ENCODE results near the gene MEX3D. TPM values are rescaled to one million over a fixed set of nuclear protein-coding genes. Genes with fewer than 3 reads are reported as not detected.
A peak's percentile ranks its signal among the peaks of the same experiment; 100 is the strongest.
"Not testable (repeated sequence)": the region's sequence is repeated elsewhere in the genome, so short reads cannot be mapped to it uniquely, and the experiment has no call there.

MEX3D gene
- total and polyA plus RNA-seq, 5 experiments from 2014 or later, result 0.08 to 4.4 (median 3.0) TPM; not detected in 2

DNA sequence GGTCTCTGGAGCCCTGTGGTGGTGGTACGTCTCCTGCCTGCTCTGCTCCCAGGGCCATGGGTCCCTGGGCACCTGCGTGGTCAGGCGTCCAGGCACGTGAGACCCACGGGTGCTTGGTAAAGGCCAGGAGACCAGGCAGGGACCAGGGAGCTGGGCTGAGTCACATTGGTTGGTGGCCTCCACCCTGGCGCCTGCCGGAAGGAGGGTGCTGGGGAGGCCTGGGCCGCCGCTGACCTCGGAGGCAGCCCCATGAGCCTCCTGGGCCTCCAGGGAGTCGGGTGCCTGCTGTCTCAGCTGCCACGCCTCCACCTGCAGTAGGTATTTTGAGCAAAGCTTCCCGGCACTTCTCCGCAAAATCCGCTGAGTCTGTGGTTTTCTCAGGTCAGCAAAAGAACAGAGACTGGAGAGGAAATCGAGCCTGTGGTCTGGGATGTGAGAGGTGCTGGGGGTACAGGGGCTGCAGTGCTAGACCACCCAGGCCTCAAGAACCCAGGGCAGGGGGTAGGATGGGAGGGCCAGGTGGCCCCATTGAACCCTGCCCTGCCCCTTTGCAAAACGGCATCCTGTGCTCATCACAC is 47.8 kb downstream of the MEX3D start:
- Mint-ChIP-seq H3K4me3 (no peak overlapping the region), H3K27ac (no peak overlapping the region), H3K27me3 (peaks cover 7 to 45% (median 20%) of the 10 kb centered on the region in 5 donors), H3K36me3 (peaks cover 0 to 7% (median 0%) of the 10 kb centered on the region in 3 donors), H3K4me1 (peaks cover 6 to 11% (median 9%) of the 10 kb centered on the region in 4 donors), H3K9me3 (peaks cover 0 to 1% (median 0%) of the 10 kb centered on the region in 9 donors)
- ATAC-seq, result no peak
- POLR2A ChIA-PET, result no interaction called here
- DNase-seq, result no peak

DNA sequence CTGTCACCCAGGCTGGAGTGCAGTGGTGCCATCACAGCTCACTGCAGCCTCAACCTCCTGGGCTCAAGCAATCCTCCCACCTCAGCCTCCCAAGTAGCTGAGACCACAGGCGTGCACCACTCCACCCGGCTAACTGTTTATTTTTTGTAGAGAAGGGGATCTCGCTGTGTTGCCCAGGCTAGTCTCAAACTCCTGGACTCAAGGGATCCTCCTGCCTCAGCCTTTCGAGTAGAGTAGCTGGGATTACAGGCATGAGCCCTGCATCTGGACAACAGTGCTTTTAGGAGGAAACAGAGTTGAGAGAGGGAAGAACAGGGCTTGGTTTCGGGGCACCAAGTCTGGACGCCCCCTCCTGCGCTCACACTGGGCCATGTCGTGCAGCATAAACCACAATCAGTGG is 48.3 kb downstream of the MEX3D start:
- H3K4me1 Mint-ChIP-seq, H3K4me3 Mint-ChIP-seq, H3K9me3 Mint-ChIP-seq, ATAC-seq, POLR2A ChIA-PET, H3K27ac Mint-ChIP-seq, H3K36me3 Mint-ChIP-seq, DNase-seq: not testable (repeated sequence)
- peaks cover 5 to 42% (median 16%) of the 10 kb centered on the region in 5 donors for H3K27me3 Mint-ChIP-seq

DNA sequence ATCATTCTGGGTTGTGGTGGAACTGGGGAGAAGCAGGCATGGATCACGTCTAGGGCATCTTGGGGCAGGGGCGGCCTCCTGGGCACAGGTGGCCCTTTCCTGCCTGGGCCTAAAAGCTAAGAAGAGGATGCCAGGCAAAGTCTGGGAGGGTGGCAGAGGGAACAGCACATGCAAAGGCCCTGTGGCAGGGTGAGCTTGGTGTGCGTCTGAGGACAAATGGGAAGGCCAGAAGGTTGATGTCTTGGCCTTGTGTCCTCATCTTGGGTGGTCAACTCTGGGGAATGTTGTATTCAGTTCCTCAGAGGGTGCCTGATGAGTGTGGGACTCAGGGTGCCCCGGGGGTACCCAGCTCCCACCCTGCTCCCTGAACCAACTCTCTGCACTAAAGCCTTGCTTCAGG is 49.7 kb downstream of the MEX3D start:
- POLR2A ChIA-PET, result no interaction called here
- no peak for ATAC-seq
- Mint-ChIP-seq H3K27me3 (peaks cover 0 to 37% (median 10%) of the 10 kb centered on the region in 5 donors), H3K9me3 (no peaks in the 10 kb centered on the region), H3K4me3 (peak overlapping the region in 1 of 10 donors; percentile 41), H3K27ac (no peak overlapping the region), H3K36me3 (no peaks in the 10 kb centered on the region), H3K4me1 (peaks cover 0 to 2% (median 0%) of the 10 kb centered on the region in 4 donors)
- DNase-seq, result no peak

- H3K4me1 Mint-ChIP-seq, result peaks cover 0 to 7% (median 4%) of the 10 kb centered on the region in 4 donors
- DNase-seq (no peak), ATAC-seq (no peak)
- no peaks in the 10 kb centered on the region for H3K36me3 Mint-ChIP-seq
- peaks cover 0 to 21% (median 3%) of the 10 kb centered on the region in 5 donors for H3K27me3 Mint-ChIP-seq
- H3K27ac Mint-ChIP-seq, result no peak overlapping the region
- POLR2A ChIA-PET, result no interaction called here
- H3K4me3 Mint-ChIP-seq, result peak overlapping the region in 1 of 10 donors; percentile 45
- H3K9me3 Mint-ChIP-seq, result no peaks in the 10 kb centered on the region
Measured at GRCh38 chr19:1516395-1516753, 51.8 kb downstream of the MEX3D start.

DNA sequence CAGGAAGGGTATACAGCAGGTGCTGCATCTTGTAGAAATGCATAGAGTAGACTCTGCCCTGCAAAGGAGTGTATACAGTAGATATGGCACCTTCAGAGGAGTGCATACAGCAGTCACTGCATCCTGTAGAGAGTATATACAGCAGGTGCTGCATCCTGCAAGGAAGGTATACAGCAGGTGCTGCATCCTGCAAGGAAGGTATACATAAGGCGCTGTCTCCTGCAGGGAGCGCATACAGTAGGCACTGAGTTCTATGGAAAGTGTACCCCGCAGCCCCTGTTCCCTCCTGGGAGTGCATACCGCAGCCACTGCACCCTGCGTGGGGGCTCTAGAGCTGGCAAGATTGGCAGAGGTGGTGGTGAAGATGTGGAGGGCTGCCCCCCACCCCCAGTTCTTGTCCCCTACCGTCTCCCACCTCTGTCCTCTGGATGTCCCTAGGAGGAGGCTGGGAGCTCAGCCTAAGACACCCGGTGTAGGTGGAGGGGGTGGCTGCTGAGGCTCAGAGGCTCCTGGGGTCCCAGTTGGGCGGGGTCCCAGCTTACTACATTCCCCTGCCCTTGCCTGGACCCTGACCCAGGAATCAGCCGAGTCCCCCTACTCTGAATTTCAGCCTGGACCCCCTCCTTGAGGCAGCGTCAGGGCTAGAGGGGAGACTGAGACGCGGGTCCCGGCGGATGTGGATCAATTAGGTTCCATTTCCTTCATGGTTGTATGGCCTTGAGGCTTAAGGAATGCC is 53.0 kb downstream of the MEX3D start:
- Mint-ChIP-seq H3K27ac (no peak overlapping the region), H3K4me3 (no peak overlapping the region), H3K9me3 (no peaks in the 10 kb centered on the region), H3K4me1 (peaks cover under 1 to 13% (median 7%) of the 10 kb centered on the region in 4 donors), H3K27me3 (peaks cover 0 to 17% (median 3%) of the 10 kb centered on the region in 5 donors), H3K36me3 (no peaks in the 10 kb centered on the region)
- DNase-seq (no peak), ATAC-seq (no peak)
- POLR2A ChIA-PET, result interaction anchor here (0.7 kb wide), 1 partner anchor 24 kb away, joined by 4 read pairs; the partner anchor contains the start of gene REEP6

GRCh38 chr19:1514295-1514661 is 53.8 kb downstream of the MEX3D start:
- Mint-ChIP-seq H3K4me3 (peak overlapping the region in 3 of 10 donors; percentile 36 to 53 (median 53)), H3K9me3 (no peaks in the 10 kb centered on the region), H3K27me3 (peaks cover 0 to 18% (median 3%) of the 10 kb centered on the region in 5 donors), H3K4me1 (peaks cover 6 to 18% (median 12%) of the 10 kb centered on the region in 4 donors), H3K36me3 (no peaks in the 10 kb centered on the region), H3K27ac (no peak overlapping the region)
- no peak for DNase-seq
- ATAC-seq, result no peak
- POLR2A ChIA-PET, result no interaction called here

- peaks cover 0 to 18% (median 3%) of the 10 kb centered on the region in 5 donors for H3K27me3 Mint-ChIP-seq
- peak overlapping the region in 4 of 10 donors; percentile 36 to 53 (median 44) for H3K4me3 Mint-ChIP-seq
- POLR2A ChIA-PET, result interaction anchor here (0.5 kb wide), 1 partner anchor 72 kb away, joined by 3 read pairs; no protein-coding TSS in a partner anchor
- no peaks in the 10 kb centered on the region for H3K9me3 Mint-ChIP-seq
- H3K36me3 Mint-ChIP-seq, result no peaks in the 10 kb centered on the region
- peaks cover 6 to 21% (median 12%) of the 10 kb centered on the region in 4 donors for H3K4me1 Mint-ChIP-seq
- peak; percentile 43 to 76 (median 62) for DNase-seq
- no peak overlapping the region for H3K27ac Mint-ChIP-seq
- ATAC-seq, result peak; percentile 60 to 69
Measured at GRCh38 chr19:1513499-1514294, 54.4 kb downstream of the MEX3D start.

- H3K36me3 Mint-ChIP-seq, result no peaks in the 10 kb centered on the region
- H3K4me3 Mint-ChIP-seq, result peak within 1 kb of the TSS; percentile 63 to 82 (median 69)
- POLR2A ChIA-PET, result interaction anchor here (0.5 to 1.5 kb wide), 2 partner anchors 71 to 244 kb away, joined by 3 read pairs; partner anchors contain the start of gene CIRBP
- H3K9me3 Mint-ChIP-seq, result no peaks in the 10 kb centered on the region
- H3K27me3 Mint-ChIP-seq, result peaks cover 0 to 16% (median 3%) of the 10 kb centered on the region in 5 donors
- peak; percentile 68 to 81 for ATAC-seq
- peak in 9 of 10 donors; percentile 27 to 61 (median 51) for DNase-seq
- H3K4me1 Mint-ChIP-seq, result peaks cover 7 to 24% (median 15%) of the 10 kb centered on the region in 4 donors
- H3K27ac Mint-ChIP-seq, result peak within 1 kb of the TSS in 3 of 10 donors; percentile 47 to 72 (median 69)
Measured at GRCh38 chr19:1512671-1513498, 55.2 kb downstream of the MEX3D start, which contains the start of gene ADAMTSL5. Gene ADAMTSL5, minus strand, starts transcription at chr19:1513019. Its CDS starts 2,076 bp downstream, at chr19:1510943.

DNA sequence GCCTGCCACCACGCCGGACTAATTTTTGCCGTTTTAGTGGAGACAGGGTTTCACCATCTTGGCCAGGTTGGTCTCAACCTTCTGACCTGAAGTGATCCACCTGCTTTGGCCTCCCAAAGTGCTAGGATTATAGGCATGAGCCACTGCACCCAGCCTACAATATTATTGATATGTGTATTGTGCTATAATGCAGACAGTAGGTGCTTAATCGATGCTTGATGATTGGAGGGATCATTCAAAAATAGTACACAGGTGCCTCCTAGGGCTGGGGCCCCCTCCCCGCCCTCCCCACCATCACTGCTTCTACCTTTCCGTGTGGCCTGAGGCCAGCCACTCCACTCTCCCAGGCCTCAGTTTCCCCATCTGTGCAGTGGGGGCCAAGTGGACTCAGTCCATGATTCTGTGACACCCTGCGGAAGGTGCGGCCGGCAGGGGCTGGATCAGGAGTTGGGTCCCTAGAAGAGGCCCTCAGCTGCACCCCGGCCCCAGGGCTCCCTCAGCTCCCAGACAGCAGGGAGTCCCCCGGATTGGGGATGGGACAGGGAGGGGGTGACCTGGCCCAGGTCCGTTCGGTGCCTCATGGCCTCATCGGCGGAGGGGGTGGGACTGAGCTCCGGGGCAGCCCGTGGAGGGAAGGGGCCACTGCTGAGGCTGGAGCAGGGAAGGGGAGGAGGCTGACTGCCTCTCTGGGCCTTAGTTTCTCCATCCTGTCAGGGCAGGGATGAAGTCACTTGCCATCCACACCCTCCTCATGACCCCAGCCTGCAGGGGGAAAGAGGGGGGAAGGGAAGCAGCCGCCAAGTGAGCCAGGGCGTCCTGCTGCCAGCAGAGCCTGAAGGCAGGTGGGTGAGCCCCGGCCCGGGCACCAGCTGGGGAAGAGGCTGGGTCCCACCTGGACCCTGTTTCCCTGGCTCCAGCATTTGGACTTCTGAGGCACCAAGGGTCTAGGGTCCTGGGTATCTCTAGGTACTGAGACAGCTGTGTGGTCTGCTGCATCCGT is 56.5 kb downstream of the MEX3D start:
- H3K4me1 Mint-ChIP-seq, result peaks cover 9 to 31% (median 20%) of the 10 kb centered on the region in 4 donors
- no peak for ATAC-seq
- peaks cover 0 to 15% (median 3%) of the 10 kb centered on the region in 5 donors for H3K27me3 Mint-ChIP-seq
- peak overlapping the region in 2 of 10 donors; percentile 63 to 72 for H3K27ac Mint-ChIP-seq
- no peaks in the 10 kb centered on the region for H3K9me3 Mint-ChIP-seq
- POLR2A ChIA-PET, result interaction anchor here (0.5 to 1.5 kb wide), 2 partner anchors 243 to 606 kb away, joined by 3 to 4 read pairs; partner anchors contain the start of gene CIRBP
- H3K4me3 Mint-ChIP-seq, result peak overlapping the region; percentile 63 to 82 (median 69)
- H3K36me3 Mint-ChIP-seq, result no peaks in the 10 kb centered on the region
- no peak for DNase-seq

GRCh38 chr19:1510807-1511206 is 57.3 kb downstream of the MEX3D start:
- Mint-ChIP-seq H3K9me3 (no peaks in the 10 kb centered on the region), H3K36me3 (no peaks in the 10 kb centered on the region), H3K27me3 (peaks cover 0 to 10% (median 2%) of the 10 kb centered on the region in 5 donors), H3K27ac (peak overlapping the region in 2 of 10 donors; percentile 63 to 67), H3K4me3 (peak overlapping the region in 5 of 10 donors; percentile 11 to 59 (median 24)), H3K4me1 (peaks cover 11 to 34% (median 20%) of the 10 kb centered on the region in 4 donors)
- POLR2A ChIA-PET, result no interaction called here
- DNase-seq, result no peak
- no peak for ATAC-seq

GRCh38 chr19:1510442-1510806 is 57.7 kb downstream of the MEX3D start:
- Mint-ChIP-seq H3K9me3 (no peaks in the 10 kb centered on the region), H3K4me3 (peak overlapping the region in 1 of 10 donors; percentile 36), H3K36me3 (no peaks in the 10 kb centered on the region), H3K4me1 (peaks cover 11 to 35% (median 20%) of the 10 kb centered on the region in 4 donors), H3K27me3 (peaks cover 0 to 14% (median 5%) of the 10 kb centered on the region in 5 donors), H3K27ac (no peak overlapping the region)
- POLR2A ChIA-PET, result no interaction called here
- ATAC-seq (no peak), DNase-seq (no peak)
